ENCODE results near the gene SBF2.
"Not testable (repeated sequence)": the region's sequence is repeated elsewhere in the genome, so short reads cannot be mapped to it uniquely, and the experiment has no call there.

The SBF2 gene

DNA sequence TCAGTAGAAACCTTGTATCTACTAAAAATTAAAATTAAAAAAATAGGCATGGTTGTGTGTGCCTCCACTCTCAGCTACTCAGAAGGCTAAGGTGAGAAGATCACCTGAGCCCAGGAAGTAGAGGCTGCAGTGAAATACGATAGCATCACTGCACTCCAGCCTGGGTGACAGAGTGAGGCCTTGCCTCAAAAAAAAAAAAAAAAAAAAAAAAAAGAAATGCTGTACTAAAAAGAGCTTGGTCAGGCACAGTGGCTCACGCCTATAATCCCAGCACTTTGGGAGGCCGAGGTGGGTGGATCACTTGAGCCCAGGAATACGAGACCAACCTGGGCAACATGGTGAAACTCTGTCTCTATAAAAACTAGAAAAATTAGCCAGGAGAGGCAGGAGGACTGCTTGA is 36.5 kb downstream of the SBF2 start:
- Histone ChIP-seq H3K4me1 (ENCODE audit: control insufficient read depth, insufficient read depth, low read length, poor library complexity, severe bottlenecking) (peaks cover 4% of the 10 kb centered on the region), H3K4me3 (ENCODE audit: extremely low read depth, insufficient read depth, low read length, poor library complexity, severe bottlenecking) (no peak overlapping the region), H3K27ac (ENCODE audit: low read depth, low read length, severe bottlenecking) (no peak overlapping the region), H3K36me3 (ENCODE audit: control insufficient read depth, insufficient read depth, low read length) (no peaks in the 10 kb centered on the region), H3K9me3 (ENCODE audit: control insufficient read depth, low read length) (no peaks in the 10 kb centered on the region)
- WGBS, 2 experiments (ENCODE audit: insufficient coverage in 2 of 2), result 73 to 100% methylated on average over 1 to 4 of the region's 4 CpGs

- Histone ChIP-seq H3K9me3 (ENCODE audit: control insufficient read depth, low read length) (no peaks in the 10 kb centered on the region), H3K4me3 (ENCODE audit: extremely low read depth, insufficient read depth, low read length, poor library complexity, severe bottlenecking) (no peak overlapping the region), H3K4me1 (ENCODE audit: control insufficient read depth, insufficient read depth, low read length, poor library complexity, severe bottlenecking) (peaks cover 4% of the 10 kb centered on the region), H3K36me3 (ENCODE audit: control insufficient read depth, insufficient read depth, low read length) (no peaks in the 10 kb centered on the region), H3K27ac (ENCODE audit: low read depth, low read length, severe bottlenecking) (no peak overlapping the region)
- 90% methylated on average over 2 of the region's 3 CpGs; no CpG with 5 or more reads in 1 of the 2 experiments for WGBS, 2 experiments (ENCODE audit: insufficient coverage in 2 of 2)
Observed at GRCh38 chr11:10255388-10256125, 38.5 kb downstream of the SBF2 start.

- not testable (repeated sequence) for H3K4me3 ChIP-seq (ENCODE audit: extremely low read depth, insufficient read depth, low read length, poor library complexity, severe bottlenecking); H3K36me3 ChIP-seq (ENCODE audit: control insufficient read depth, insufficient read depth, low read length); H3K9me3 ChIP-seq (ENCODE audit: control insufficient read depth, low read length); H3K4me1 ChIP-seq (ENCODE audit: control insufficient read depth, insufficient read depth, low read length, poor library complexity, severe bottlenecking)
- peak overlapping the region; percentile 47 for H3K27ac ChIP-seq (ENCODE audit: low read depth, low read length, severe bottlenecking)
- WGBS, 2 experiments (ENCODE audit: insufficient coverage in 2 of 2), result no CpG with 5 or more reads among the region's 2 CpGs
Observed at GRCh38 chr11:10249448-10250131, 44.4 kb downstream of the SBF2 start.

DNA sequence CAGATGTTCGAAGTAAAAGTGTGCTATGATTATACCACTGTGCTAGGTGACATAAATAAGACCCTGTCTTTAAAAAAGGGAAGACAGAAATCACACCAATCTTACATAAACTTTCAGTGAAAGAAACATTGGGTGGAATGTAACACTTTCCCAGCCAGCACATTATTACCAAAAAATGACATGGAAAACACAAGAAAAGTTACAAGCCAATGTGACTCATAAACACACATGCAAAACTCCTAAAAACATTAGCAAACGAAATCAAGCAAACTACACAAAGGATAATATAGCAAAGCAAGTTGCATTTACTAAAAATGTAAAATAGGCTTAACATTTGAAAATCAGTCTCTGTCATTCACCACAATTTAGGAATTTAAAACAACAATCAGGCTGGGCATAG is 47.0 kb downstream of the SBF2 start:
- no peaks in the 10 kb centered on the region for H3K4me1 ChIP-seq (ENCODE audit: control insufficient read depth, insufficient read depth, low read length, poor library complexity, severe bottlenecking)
- peaks cover 3% of the 10 kb centered on the region for H3K36me3 ChIP-seq (ENCODE audit: control insufficient read depth, insufficient read depth, low read length)
- H3K4me3 ChIP-seq (ENCODE audit: extremely low read depth, insufficient read depth, low read length, poor library complexity, severe bottlenecking), result no peak overlapping the region
- WGBS, 2 experiments (ENCODE audit: insufficient coverage in 2 of 2), result no CpG with 5 or more reads among the region's 2 CpGs
- H3K9me3 ChIP-seq (ENCODE audit: control insufficient read depth, low read length), result peaks cover 5% of the 10 kb centered on the region
- H3K27ac ChIP-seq (ENCODE audit: low read depth, low read length, severe bottlenecking), result no peak overlapping the region

- Histone ChIP-seq H3K27ac (ENCODE audit: low read depth, low read length, severe bottlenecking) (no peak overlapping the region), H3K36me3 (ENCODE audit: control insufficient read depth, insufficient read depth, low read length) (peaks cover 3% of the 10 kb centered on the region), H3K4me3 (ENCODE audit: extremely low read depth, insufficient read depth, low read length, poor library complexity, severe bottlenecking) (no peak overlapping the region), H3K9me3 (ENCODE audit: control insufficient read depth, low read length) (peaks cover 5% of the 10 kb centered on the region), H3K4me1 (ENCODE audit: control insufficient read depth, insufficient read depth, low read length, poor library complexity, severe bottlenecking) (no peaks in the 10 kb centered on the region)
- 80 to 89% methylated on average over 1 of the region's 2 CpGs for WGBS, 2 experiments (ENCODE audit: insufficient coverage in 2 of 2)
Observed at GRCh38 chr11:10243896-10244575, 50.0 kb downstream of the SBF2 start.

DNA sequence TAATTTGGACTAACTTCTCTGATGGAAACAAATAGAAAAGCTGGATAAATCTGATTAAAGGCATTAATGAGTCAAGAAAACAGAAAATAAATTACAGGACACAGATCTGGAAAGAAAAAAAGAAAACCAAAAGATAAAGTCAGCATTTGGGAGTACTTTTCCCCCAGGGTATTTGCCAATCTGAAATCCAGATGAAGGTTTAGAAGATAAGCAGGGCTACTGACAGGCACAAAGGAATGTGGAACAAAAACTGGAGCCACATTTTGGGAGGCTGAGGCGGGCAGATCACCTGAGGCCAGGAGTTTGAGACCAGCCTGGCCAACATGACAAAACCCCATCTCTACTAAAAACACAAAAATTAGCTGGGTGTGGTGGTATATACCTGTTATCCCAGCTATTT is 57.2 kb downstream of the SBF2 start:
- whole genome bisulfite sequencing, 2 experiments (ENCODE audit: insufficient coverage in 2 of 2), result no CpG with 5 or more reads among the region's 1 CpG
- H3K4me1 ChIP-seq (ENCODE audit: control insufficient read depth, insufficient read depth, low read length, poor library complexity, severe bottlenecking), result no peaks in the 10 kb centered on the region

GRCh38 chr11:10233581-10233980 is 60.4 kb downstream of the SBF2 start:
- Histone ChIP-seq H3K9me3 (ENCODE audit: control insufficient read depth, low read length) (peaks cover 15% of the 10 kb centered on the region), H3K4me3 (ENCODE audit: extremely low read depth, insufficient read depth, low read length, poor library complexity, severe bottlenecking) (no peak overlapping the region), H3K36me3 (ENCODE audit: control insufficient read depth, insufficient read depth, low read length) (no peaks in the 10 kb centered on the region), H3K4me1 (ENCODE audit: control insufficient read depth, insufficient read depth, low read length, poor library complexity, severe bottlenecking) (no peaks in the 10 kb centered on the region), H3K27ac (ENCODE audit: low read depth, low read length, severe bottlenecking) (no peak overlapping the region)
- 74 to 75% methylated on average over 1 to 2 of the region's 2 CpGs for WGBS, 2 experiments (ENCODE audit: insufficient coverage in 2 of 2)

More for the DNA sequence above, 57.2 kb downstream of the SBF2 start:
- H3K4me3 ChIP-seq (ENCODE audit: extremely low read depth, insufficient read depth, low read length, poor library complexity, severe bottlenecking), result no peak overlapping the region
- peaks cover 15% of the 10 kb centered on the region for H3K9me3 ChIP-seq (ENCODE audit: control insufficient read depth, low read length)
- no peak overlapping the region for H3K27ac ChIP-seq (ENCODE audit: low read depth, low read length, severe bottlenecking)
- H3K36me3 ChIP-seq (ENCODE audit: control insufficient read depth, insufficient read depth, low read length), result no peaks in the 10 kb centered on the region

GRCh38 chr11:10232756-10233155 is 61.3 kb downstream of the SBF2 start:
- no peak overlapping the region for H3K27ac ChIP-seq (ENCODE audit: low read depth, low read length, severe bottlenecking)
- no peak overlapping the region for H3K4me3 ChIP-seq (ENCODE audit: extremely low read depth, insufficient read depth, low read length, poor library complexity, severe bottlenecking)
- no CpG with 5 or more reads among the region's 1 CpG for WGBS, 2 experiments (ENCODE audit: insufficient coverage in 2 of 2)
- no peaks in the 10 kb centered on the region for H3K4me1 ChIP-seq (ENCODE audit: control insufficient read depth, insufficient read depth, low read length, poor library complexity, severe bottlenecking)
- H3K36me3 ChIP-seq (ENCODE audit: control insufficient read depth, insufficient read depth, low read length), result no peaks in the 10 kb centered on the region
- H3K9me3 ChIP-seq (ENCODE audit: control insufficient read depth, low read length), result peaks cover 15% of the 10 kb centered on the region

DNA sequence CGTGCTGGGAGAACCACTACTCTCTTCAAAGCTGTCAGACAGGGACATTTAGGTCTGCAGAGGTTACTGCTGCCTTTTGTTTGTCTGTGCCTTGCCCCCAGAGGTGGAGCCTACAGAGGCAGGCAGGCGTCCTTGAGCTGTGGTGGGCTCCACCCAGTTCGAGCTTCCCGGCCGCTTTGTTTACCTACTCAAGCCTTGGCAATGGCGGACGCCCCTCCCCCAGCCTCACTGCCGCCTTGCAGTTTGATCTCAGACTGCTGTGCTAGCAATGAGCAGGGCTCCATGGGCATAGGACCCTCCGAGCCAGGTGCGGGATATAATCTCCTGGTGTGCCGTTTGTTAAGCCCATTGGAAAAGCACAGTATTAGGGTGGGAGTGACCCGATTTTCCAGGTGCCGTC is 62.2 kb downstream of the SBF2 start:
- H3K4me3 ChIP-seq (ENCODE audit: extremely low read depth, insufficient read depth, low read length, poor library complexity, severe bottlenecking); H3K36me3 ChIP-seq (ENCODE audit: control insufficient read depth, insufficient read depth, low read length); H3K4me1 ChIP-seq (ENCODE audit: control insufficient read depth, insufficient read depth, low read length, poor library complexity, severe bottlenecking); H3K27ac ChIP-seq (ENCODE audit: low read depth, low read length, severe bottlenecking): not testable (repeated sequence)
- H3K9me3 ChIP-seq (ENCODE audit: control insufficient read depth, low read length), result peaks cover 15% of the 10 kb centered on the region
- WGBS, 2 experiments (ENCODE audit: insufficient coverage in 2 of 2), result 90 to 94% methylated on average over 2 to 5 of the region's 13 CpGs

GRCh38 chr11:10225553-10225952 is 68.5 kb downstream of the SBF2 start:
- Histone ChIP-seq H3K9me3 (ENCODE audit: control insufficient read depth, low read length) (no peaks in the 10 kb centered on the region), H3K27ac (ENCODE audit: low read depth, low read length, severe bottlenecking) (no peak overlapping the region), H3K4me1 (ENCODE audit: control insufficient read depth, insufficient read depth, low read length, poor library complexity, severe bottlenecking) (no peaks in the 10 kb centered on the region), H3K4me3 (ENCODE audit: extremely low read depth, insufficient read depth, low read length, poor library complexity, severe bottlenecking) (no peak overlapping the region), H3K36me3 (ENCODE audit: control insufficient read depth, insufficient read depth, low read length) (no peaks in the 10 kb centered on the region)
- WGBS, 2 experiments (ENCODE audit: insufficient coverage in 2 of 2), result no CpG with 5 or more reads among the region's 2 CpGs

All from mesodermal cell (in vitro differentiated cells).